Measurements from ENCODE around the gene CBFA2T3. TPM values are rescaled to one million over a fixed set of nuclear protein-coding genes. Genes with fewer than 3 reads are reported as not detected.

Gene CBFA2T3
- polyA plus RNA-seq, 1 experiment, result not detected

DNA sequence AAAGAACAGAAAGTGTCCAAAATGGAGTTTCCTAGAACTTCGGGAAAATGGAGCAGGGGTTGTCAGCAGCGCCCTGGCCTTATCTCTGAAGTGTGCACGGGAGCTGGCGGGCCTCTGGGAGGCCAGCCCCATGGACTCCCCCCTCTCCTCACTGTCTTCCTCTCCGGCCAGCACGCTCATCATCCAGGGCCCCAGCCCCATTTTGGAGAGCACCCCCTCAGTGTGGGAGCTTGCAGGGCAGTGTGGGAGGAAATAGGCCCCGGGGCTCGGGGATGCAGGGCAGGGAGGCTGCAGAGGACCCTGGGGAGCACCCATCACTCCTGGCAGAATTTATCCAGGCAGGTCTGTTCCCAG, 105.7 kb downstream of the CBFA2T3 start:
- H3K27me3 ChIP-seq (ENCODE audit: control insufficient read depth, insufficient read depth, low read length), result peaks cover 38% of the 10 kb centered on the region
- ChIA-PET POLR2A (no interaction called here), CTCF (no interaction called here)

GRCh38 chr16:88870608-88871348, 106.2 kb downstream of the CBFA2T3 start:
- H3K9me3 ChIP-seq (ENCODE audit: control insufficient read depth, insufficient read depth, low read length), result peaks cover 4% of the 10 kb centered on the region; the same call in 1 of the 2 replicates
- DNase-seq (ENCODE audit: low read depth, low spot score), result no peak
- POLR2A ChIA-PET, result no interaction called here
- no peak overlapping the region for H3K4me3 ChIP-seq (ENCODE audit: low read depth, low read length)
- H3K27me3 ChIP-seq (ENCODE audit: control insufficient read depth, insufficient read depth, low read length), result peaks cover 38% of the 10 kb centered on the region
- CTCF ChIA-PET, result no interaction called here
- no peak overlapping the region for H3K27ac ChIP-seq (ENCODE audit: low read depth, low read length)
- TF ChIP-seq CTCF (IDR thresholded peaks at IDR 0.05; ENCODE audit: low read depth, low read length), result no peak

More for the DNA sequence above, 105.7 kb downstream of the CBFA2T3 start:
- Histone ChIP-seq H3K27ac (ENCODE audit: low read depth, low read length) (no peak overlapping the region), H3K4me3 (ENCODE audit: low read depth, low read length) (no peak overlapping the region), H3K9me3 (ENCODE audit: control insufficient read depth, insufficient read depth, low read length) (peaks cover 4% of the 10 kb centered on the region; the same call in 1 of the 2 replicates)
- DNase-seq (ENCODE audit: low read depth, low spot score), result no peak
- no peak for TF ChIP-seq CTCF (IDR thresholded peaks at IDR 0.05; ENCODE audit: low read depth, low read length)

- Histone ChIP-seq H3K27me3 (ENCODE audit: control insufficient read depth, insufficient read depth, low read length) (peaks cover 35% of the 10 kb centered on the region), H3K27ac (ENCODE audit: low read depth, low read length) (no peak overlapping the region), H3K4me3 (ENCODE audit: low read depth, low read length) (no peak overlapping the region), H3K9me3 (ENCODE audit: control insufficient read depth, insufficient read depth, low read length) (no peaks in the 10 kb centered on the region; the same call in 1 of the 2 replicates)
- no peak for DNase-seq (ENCODE audit: low read depth, low spot score)
- CTCF ChIA-PET, result no interaction called here
- no peak for TF ChIP-seq CTCF (IDR thresholded peaks at IDR 0.05; ENCODE audit: low read depth, low read length)
- POLR2A ChIA-PET, result no interaction called here
Measured at GRCh38 chr16:88869673-88869980, 107.4 kb downstream of the CBFA2T3 start.

- CTCF ChIA-PET, result no interaction called here
- TF ChIP-seq CTCF (IDR thresholded peaks at IDR 0.05; ENCODE audit: low read depth, low read length), result no peak
- Histone ChIP-seq H3K27ac (ENCODE audit: low read depth, low read length) (no peak overlapping the region), H3K9me3 (ENCODE audit: control insufficient read depth, insufficient read depth, low read length) (no peaks in the 10 kb centered on the region; the same call in 1 of the 2 replicates), H3K27me3 (ENCODE audit: control insufficient read depth, insufficient read depth, low read length) (peaks cover 35% of the 10 kb centered on the region), H3K4me3 (ENCODE audit: low read depth, low read length) (no peak overlapping the region)
- no peak for DNase-seq (ENCODE audit: low read depth, low spot score)
- POLR2A ChIA-PET, result no interaction called here
Measured at GRCh38 chr16:88868974-88869672, 107.9 kb downstream of the CBFA2T3 start.

DNA sequence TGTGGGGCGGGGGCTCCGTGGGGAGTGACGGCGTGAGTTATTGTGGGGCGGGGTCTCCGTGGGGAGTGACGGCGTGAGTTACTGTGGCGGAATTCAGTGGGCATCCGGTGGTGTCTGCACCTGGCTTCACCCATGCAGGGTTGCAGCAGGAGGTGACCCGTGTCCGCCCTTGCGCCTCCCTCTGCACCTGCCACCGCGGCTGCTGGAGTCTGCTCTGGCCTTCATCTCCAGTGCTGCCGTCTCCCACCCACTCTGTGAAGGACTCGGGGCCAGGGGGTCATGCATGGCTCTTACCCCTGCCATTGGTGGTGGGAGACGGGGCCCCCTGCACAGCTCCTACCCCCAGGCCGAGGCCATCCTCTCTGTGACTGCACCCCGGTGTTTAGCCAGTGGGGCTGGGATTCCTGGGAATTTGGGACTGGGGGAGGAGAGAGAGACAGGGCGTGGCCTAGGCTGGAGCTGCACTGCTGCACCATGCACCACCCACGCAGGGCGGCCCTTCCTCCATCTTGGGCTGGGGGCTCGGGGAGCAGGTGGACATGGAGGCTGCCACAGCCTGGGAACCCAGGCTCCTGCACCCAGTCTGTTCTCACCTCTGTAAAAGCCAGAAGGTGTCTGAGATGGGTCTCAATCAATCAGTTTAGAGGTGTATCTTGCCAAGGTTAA, 109.3 kb downstream of the CBFA2T3 start:
- no peak overlapping the region for H3K27ac ChIP-seq (ENCODE audit: low read depth, low read length)
- peaks cover 31% of the 10 kb centered on the region for H3K27me3 ChIP-seq (ENCODE audit: control insufficient read depth, insufficient read depth, low read length)
- no peaks in the 10 kb centered on the region; the same call in 1 of the 2 replicates for H3K9me3 ChIP-seq (ENCODE audit: control insufficient read depth, insufficient read depth, low read length)
- POLR2A ChIA-PET, result no interaction called here
- DNase-seq (ENCODE audit: low read depth, low spot score), result no peak
- CTCF ChIA-PET, result no interaction called here
- no peak overlapping the region for H3K4me3 ChIP-seq (ENCODE audit: low read depth, low read length)
- TF ChIP-seq CTCF (IDR thresholded peaks at IDR 0.05; ENCODE audit: low read depth, low read length), result no peak

Measured in AG04450 (cell line).